ENCODE results near the gene FTO.

The FTO gene

GRCh38 chr16:53968896-53969295, 264.9 kb downstream of the FTO start:
- peak; percentile 42 for DNase-seq

- DNase-seq: no peak
Observed at GRCh38 chr16:53971616-53972015, 267.7 kb downstream of the FTO start.

GRCh38 chr16:53973021-53973420, 269.1 kb downstream of the FTO start:
- no peak for DNase-seq

- DNase-seq: peak; percentile 68
Observed at GRCh38 chr16:53974484-53975080, 270.6 kb downstream of the FTO start.

GRCh38 chr16:53980675-53981074, 276.7 kb downstream of the FTO start:
- no peak for DNase-seq

GRCh38 chr16:53982631-53983042, 278.7 kb downstream of the FTO start:
- no peak for DNase-seq

- DNase-seq: no peak
Observed at GRCh38 chr16:53984936-53985335, 281.0 kb downstream of the FTO start.

- no peak for DNase-seq
Observed at GRCh38 chr16:53985861-53986260, 281.9 kb downstream of the FTO start.

- no peak for DNase-seq
Observed at GRCh38 chr16:53986793-53987192, 282.8 kb downstream of the FTO start.

GRCh38 chr16:53988136-53988535, 284.2 kb downstream of the FTO start:
- DNase-seq: no peak

- no peak for DNase-seq
Observed at GRCh38 chr16:53989597-53989996, 285.6 kb downstream of the FTO start.

GRCh38 chr16:53991754-53992378, 287.9 kb downstream of the FTO start:
- peak; percentile 50 for DNase-seq

GRCh38 chr16:53995378-53995777, 291.4 kb downstream of the FTO start:
- DNase-seq: no peak

- no peak for DNase-seq
Observed at GRCh38 chr16:53996961-53997360, 293.0 kb downstream of the FTO start.

GRCh38 chr16:53998024-53998810, 294.3 kb downstream of the FTO start:
- DNase-seq: no peak

GRCh38 chr16:53998966-53999522, 295.1 kb downstream of the FTO start:
- DNase-seq: no peak

GRCh38 chr16:53999841-54000240, 295.9 kb downstream of the FTO start:
- peak; percentile 45 for DNase-seq

GRCh38 chr16:54000361-54000760, 296.4 kb downstream of the FTO start:
- DNase-seq: no peak

GRCh38 chr16:54006693-54007092, 302.7 kb downstream of the FTO start:
- no peak for DNase-seq

- no peak for DNase-seq
Observed at GRCh38 chr16:54007504-54007903, 303.5 kb downstream of the FTO start.

GRCh38 chr16:54009464-54010176, 305.7 kb downstream of the FTO start:
- no peak for DNase-seq

- no peak for DNase-seq
Observed at GRCh38 chr16:54015147-54015546, 311.2 kb downstream of the FTO start.

GRCh38 chr16:54022362-54022761, 318.4 kb downstream of the FTO start:
- no peak for DNase-seq
